Keratinocyte (primary cell): ENCODE results near the gene SORD. TPM values are rescaled to one million over a fixed set of nuclear protein-coding genes. Genes with fewer than 3 reads are reported as not detected.

ENCODE experiments used
- DNase-seq: peaks from one replicate; pipeline ENCODE4 v3.0.0-alpha.2; 2011; ENCODE audit warnings: low read depth, missing footprints, low spot score
- FAIRE-seq: peaks from 2 replicates; lab custom pipeline; 2011; peaks lifted over from hg19 to GRCh38; lab: Jason Lieb, UNC
- H2AFZ ChIP-seq: 2 replicates; pipeline ENCODE4 v1.6.0; 2012; ENCODE audit warnings: low read length, control low read depth, inconsistent platforms; ENCODE audit not compliant: control insufficient read depth
- H3K27ac ChIP-seq: 2 replicates; pipeline ENCODE4 v1.5.1; 2011; ENCODE audit warnings: low read length; ENCODE audit not compliant: control insufficient read depth, insufficient read depth
- H3K27me3 ChIP-seq: 3 replicates; pipeline ENCODE4 v1.6.0; 2011; ENCODE audit warnings: low read length; ENCODE audit not compliant: control insufficient read depth, insufficient read depth; ENCODE audit errors: extremely low read depth
- H3K36me3 ChIP-seq, 2 experiments: 2 replicates in 1 of 2; 3 replicates in 1 of 2; pipeline ENCODE4 v1.5.1; 2011; ENCODE audit warnings: low read length in 2 of 2, mild to moderate bottlenecking in 1 of 2; ENCODE audit not compliant: control insufficient read depth in 2 of 2, insufficient read depth in 2 of 2; ENCODE audit errors: extremely low read depth in 1 of 2
- H3K4me1 ChIP-seq: 3 replicates; pipeline ENCODE4 v1.5.1; 2011; ENCODE audit warnings: low read length; ENCODE audit not compliant: control insufficient read depth, insufficient read depth; ENCODE audit errors: extremely low read depth
- H3K4me2 ChIP-seq: 3 replicates; pipeline ENCODE4 v1.6.0; 2011; ENCODE audit warnings: low read depth, low read length; ENCODE audit not compliant: control insufficient read depth, insufficient read depth; ENCODE audit errors: extremely low read depth
- H3K4me3 ChIP-seq, 3 experiments: fragments of 200-600 bp in 1 of 3; sonication (generic) in 1 of 3; 2 replicates in 2 of 3; 3 replicates in 1 of 3; pipeline ENCODE4 v1.5.1; 2011 to 2016; ENCODE audit warnings: low read length in 3 of 3, mild to moderate bottlenecking in 3 of 3, control low read depth in 2 of 3, inconsistent platforms in 1 of 3, low read depth in 1 of 3, mixed read lengths in 1 of 3, mixed run types in 1 of 3, moderate library complexity in 1 of 3; ENCODE audit not compliant: control insufficient read depth in 2 of 3, insufficient read depth in 2 of 3; ENCODE audit errors: extremely low read depth in 1 of 3
- H3K79me2 ChIP-seq: 2 replicates; pipeline ENCODE4 v1.6.0; 2012; ENCODE audit warnings: low read length; ENCODE audit not compliant: control insufficient read depth, insufficient read depth
- H3K9ac ChIP-seq: 3 replicates; pipeline ENCODE4 v1.6.0; 2011; ENCODE audit warnings: low read length; ENCODE audit not compliant: control insufficient read depth, insufficient read depth; ENCODE audit errors: extremely low read depth
- H3K9me1 ChIP-seq: 3 replicates; pipeline ENCODE4 v1.6.0; 2011; ENCODE audit warnings: low read length; ENCODE audit not compliant: control insufficient read depth, insufficient read depth; ENCODE audit errors: extremely low read depth
- H3K9me3 ChIP-seq: 2 replicates; pipeline ENCODE4 v1.5.1; 2012; ENCODE audit warnings: low read depth, low read length; ENCODE audit not compliant: control insufficient read depth
- H4K20me1 ChIP-seq: 3 replicates; pipeline ENCODE4 v1.6.0; 2011; ENCODE audit warnings: low read length; ENCODE audit not compliant: control insufficient read depth, insufficient read depth; ENCODE audit errors: extremely low read depth
- CTCF ChIP-seq, 3 experiments: IDR thresholded peaks in 1 of 3; conservative IDR thresholded peaks in 1 of 3; optimal IDR thresholded peaks in 1 of 3; 2 replicates in 2 of 3; 3 replicates in 1 of 3; pipeline versions ENCODE3 to v1.5.1; 2011; ENCODE audit warnings: low read length in 3 of 3, mild to moderate bottlenecking in 3 of 3, moderate library complexity in 2 of 3, control low read depth in 1 of 3, inconsistent platforms in 1 of 3; ENCODE audit not compliant: insufficient read depth in 2 of 3; ENCODE audit errors: extremely low read depth in 1 of 3
- EZH2 ChIP-seq: IDR thresholded peaks from one replicate; pipeline ENCODE4 v1.6.1; 2012; ENCODE audit warnings: inconsistent platforms, mild to moderate bottlenecking, low read length, moderate library complexity
- dilution Hi-C: fragments of 300-500 bp; cut with MboI; formaldehyde crosslinking; loops from one replicate; pipeline ENCODE4 v1.7.0; 2020; ENCODE audit warnings: low sequenced_read_pairs; ENCODE audit not compliant: extremely low pct_ligation_motif_present
- polyA plus RNA-seq, 5 experiments: library from polyadenylated mRNA; depleted of rRNA in 3 of 5; stranded (reverse) in 3 of 5; stranded (forward) in 1 of 5; unstranded in 1 of 5; fragments of >200 nt; gene quantifications; 1 replicate in 1 of 5; 2 replicates in 3 of 5; 3 replicates in 1 of 5; pipeline versions ENCODE4 v1.2.1 to v1.2.3, GENCODE V29; 2011 to 2012; ENCODE audit warnings: missing spikeins in 2 of 5, low read depth in 1 of 5, low replicate concordance in 1 of 5

The SORD gene
- polyA plus RNA-seq, 1 donor (not counting 4 experiments of a cell fraction or from before 2014, with no cell fraction given) = 46.7 TPM

GRCh38 chr15:45089712-45090373, 66.8 kb downstream of the SORD start:
- no peaks in the 10 kb centered on the region for H3K36me3 ChIP-seq

GRCh38 chr15:45091161-45091560, 68.2 kb downstream of the SORD start:
- H3K4me2 ChIP-seq = no peak overlapping the region
- no peaks in the 10 kb centered on the region for H4K20me1 ChIP-seq
- DNase-seq (no peak), FAIRE-seq (no peak)
- TF ChIP-seq EZH2 (no peak), CTCF (optimal IDR thresholded peaks at IDR 0.05 in 1 of 3, IDR thresholded peaks at IDR 0.05 in 1 of 3, conservative IDR thresholded peaks at IDR 0.05 in 1 of 3; ENCODE audit: extremely low read depth in 1 of 3, insufficient read depth in 2 of 3, low read length in 3 of 3) (no peak)
- H3K4me3 ChIP-seq = no peak overlapping the region
- H3K4me1 ChIP-seq = no peaks in the 10 kb centered on the region
- dilution Hi-C loops = no loop called here
- H2AFZ ChIP-seq = no peak overlapping the region
- H3K9me3 ChIP-seq = no peaks in the 10 kb centered on the region
- no peaks in the 10 kb centered on the region for H3K36me3 ChIP-seq
- H3K9ac ChIP-seq = no peak overlapping the region
- no peaks in the 10 kb centered on the region for H3K79me2 ChIP-seq
- H3K9me1 ChIP-seq = no peaks in the 10 kb centered on the region
- H3K27ac ChIP-seq = no peak overlapping the region
- H3K27me3 ChIP-seq = peaks cover 10% of the 10 kb centered on the region

More at GRCh38 chr15:45089712-45090373, 66.8 kb downstream of the SORD start:
- H3K9ac ChIP-seq = no peak overlapping the region
- no peak for DNase-seq
- H4K20me1 ChIP-seq = no peaks in the 10 kb centered on the region
- H3K27me3 ChIP-seq = peaks cover 10% of the 10 kb centered on the region
- no peaks in the 10 kb centered on the region for H3K4me1 ChIP-seq
- dilution Hi-C loops = no loop called here
- no peak overlapping the region for H2AFZ ChIP-seq
- no peak overlapping the region for H3K4me3 ChIP-seq
- H3K4me2 ChIP-seq = no peak overlapping the region
- H3K79me2 ChIP-seq = no peaks in the 10 kb centered on the region
- H3K9me1 ChIP-seq = no peaks in the 10 kb centered on the region
- no peak overlapping the region for H3K27ac ChIP-seq
- H3K9me3 ChIP-seq = no peaks in the 10 kb centered on the region
- no peak for FAIRE-seq
- TF ChIP-seq CTCF (optimal IDR thresholded peaks at IDR 0.05 in 1 of 3, IDR thresholded peaks at IDR 0.05 in 1 of 3, conservative IDR thresholded peaks at IDR 0.05 in 1 of 3; ENCODE audit: extremely low read depth in 1 of 3, insufficient read depth in 2 of 3, low read length in 3 of 3) (no peak), EZH2 (no peak)
